A549 treated with AZD9567 at 1 μM for 4 hours (cell line): ENCODE results near the gene MMGT1. TPM values are rescaled to one million over a fixed set of nuclear protein-coding genes. Genes with fewer than 3 reads are reported as not detected.

ENCODE experiments used
- total RNA-seq: library from RNA; stranded (reverse); fragments of 200-300 nt; extraction: Qiagen RNA extraction; gene quantifications from 5 replicates; pipeline ENCODE4 v1.2.3, GENCODE V29; 2022; ENCODE audit not compliant: insufficient read depth

MMGT1 gene
- 16.0 to 21.7 TPM (median 19.2 TPM) in 5 replicates for total RNA-seq

GRCh38 chrX:135973548-135974278 lies at the start of gene MMGT1:
Gene MMGT1, minus strand, starts transcription at chrX:135973988. Its CDS starts 313 bp downstream, at chrX:135973675.

GRCh38 chrX:135985157-135985972 lies 11.6 kb upstream of the MMGT1 start, which contains the start of gene SLC9A6:
Gene SLC9A6, plus strand, starts transcription at chrX:135985435. Its CDS starts 224 bp downstream, at chrX:135985659.

Other genes starting within 250 kb of the MMGT1 start
- gene CT45A3, start 205.8 kb downstream of the MMGT1 start, total RNA-seq = 0.15 to 0.29 TPM (median 0.18 TPM) in 4 of 5 replicates, not detected in the other
- 0.11 to 0.14 TPM (median 0.14 TPM) in 3 of 5 replicates, not detected in the others for gene CT45A5, start 188.5 kb downstream of the MMGT1 start, total RNA-seq
- gene CT45A6, start 171.2 kb downstream of the MMGT1 start, total RNA-seq = not detected in 5 replicates
- not detected in 5 replicates for gene CT45A2, start 154.0 kb downstream of the MMGT1 start, total RNA-seq
- not detected in 5 replicates for gene CT45A7, start 136.7 kb downstream of the MMGT1 start, total RNA-seq
- gene CT45A8, start 119.5 kb downstream of the MMGT1 start, total RNA-seq = not detected in 5 replicates
- gene CT45A9, start 102.2 kb downstream of the MMGT1 start, total RNA-seq = not detected in 5 replicates
- gene CT45A10, start 80.5 kb downstream of the MMGT1 start, total RNA-seq = 0.19 to 0.51 TPM (median 0.26 TPM) in 3 of 5 replicates, not detected in the others
- gene SAGE1, start 80.3 kb downstream of the MMGT1 start, total RNA-seq = 0.03 TPM in 1 of 5 replicates, not detected in the others
- 7.3 to 9.3 TPM (median 8.9 TPM) in 5 replicates for gene SLC9A6, start 11.4 kb upstream of the MMGT1 start, total RNA-seq
- gene FHL1, start 173.5 kb upstream of the MMGT1 start, total RNA-seq = 21.9 to 25.4 TPM (median 22.4 TPM) in 5 replicates